T-helper 1 cell treated with Interleukin-12 subunit alpha and Interleukin-12 subunit beta and Interleukin-4 antibody, amounts not matched to agents 30 ng/mL and 1 ng/mL, for 36 hours (primary cell): ENCODE data around the gene SCGB3A1. TPM values are rescaled to one million over a fixed set of nuclear protein-coding genes. Genes with fewer than 3 reads are reported as not detected.

Experiments
- intact Hi-C: fragments of 100-400 bp; cut with micrococcal nuclease; formaldehyde crosslinking; loops from one replicate; pipeline ENCODE4 v1.15.1; 2024
- total RNA-seq: library from RNA; stranded (reverse); gene quantifications from 2 replicates; pipeline ENCODE4 v1.2.3, GENCODE V29; 2022

The SCGB3A1 gene
- total RNA-seq, 1 donor from 2014 or later: not detected

GRCh38 chr5:180606215-180606785, 15.0 kb upstream of the SCGB3A1 start:
- intact Hi-C loops: loop anchor here (1.0 to 5.0 kb wide), 4 partner anchors 82 to 313 kb away; no protein-coding TSS in a partner anchor

DNA sequence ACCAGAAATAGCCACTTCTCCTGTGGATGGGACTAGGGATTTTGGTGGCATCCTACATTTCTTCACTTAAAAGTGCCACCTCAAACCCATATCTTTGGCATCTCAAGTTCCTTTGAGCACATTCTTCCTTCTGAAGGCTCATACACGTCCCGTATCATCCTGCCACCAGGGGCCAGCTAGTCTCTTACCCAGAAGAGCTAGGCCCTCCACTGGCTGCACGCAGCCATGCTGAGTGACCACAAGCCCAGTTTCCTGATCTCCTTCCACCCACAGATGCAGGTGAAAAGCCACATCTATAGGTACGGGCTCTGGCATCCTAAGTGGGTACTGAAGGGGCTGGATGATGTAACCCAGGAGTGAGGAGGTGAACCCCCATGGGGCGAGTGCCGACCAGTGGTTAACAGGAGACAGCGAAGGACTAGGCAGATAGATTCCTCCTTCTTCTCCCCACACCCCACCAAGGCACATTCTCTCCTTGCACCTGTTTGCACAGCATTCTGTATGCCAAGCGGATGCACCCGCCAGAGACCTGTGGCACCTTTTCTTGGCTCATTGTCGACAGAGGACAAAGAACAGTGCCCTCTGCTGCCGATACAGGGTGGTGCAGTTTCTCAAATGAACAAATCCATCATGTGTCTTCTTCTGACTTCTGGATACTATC, 14.4 kb upstream of the SCGB3A1 start:
- intact Hi-C loops: loop anchor here (1.0 to 5.0 kb wide), 4 partner anchors 81 to 312 kb away; no protein-coding TSS in a partner anchor

GRCh38 chr5:180604271-180604670, 13.0 kb upstream of the SCGB3A1 start:
- intact Hi-C loops: no loop called here

GRCh38 chr5:180603076-180603594, 11.8 kb upstream of the SCGB3A1 start:
- intact Hi-C loops: no loop called here

GRCh38 chr5:180602481-180603075, 11.3 kb upstream of the SCGB3A1 start:
- intact Hi-C loops: no loop called here

GRCh38 chr5:180601591-180602480, 10.5 kb upstream of the SCGB3A1 start:
- intact Hi-C loops: no loop called here

DNA sequence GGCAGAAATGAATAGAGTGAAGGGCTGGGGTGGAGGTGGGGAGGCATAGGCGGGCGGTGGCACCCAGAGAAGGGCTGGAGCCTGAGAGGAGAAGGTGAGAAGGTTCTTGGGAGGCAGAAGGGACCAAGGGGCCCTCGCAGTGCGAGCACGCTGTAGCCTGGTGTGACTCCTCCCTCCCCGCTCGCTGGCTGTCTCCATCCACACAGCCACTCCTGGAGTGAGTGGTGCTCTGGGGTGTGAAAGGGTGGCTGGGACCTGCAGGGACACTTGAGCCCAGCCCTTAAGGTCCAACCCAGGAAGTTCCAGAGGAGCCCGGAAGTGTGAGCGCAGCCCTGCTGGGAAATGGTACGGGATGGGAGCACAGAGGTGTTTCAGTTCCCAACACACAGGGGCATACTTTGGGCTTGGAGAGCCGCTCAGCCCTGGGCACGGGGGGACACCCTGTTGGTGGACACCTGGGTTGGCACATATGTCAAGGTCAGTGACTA, 9.3 kb upstream of the SCGB3A1 start:
- intact Hi-C loops: no loop called here

DNA sequence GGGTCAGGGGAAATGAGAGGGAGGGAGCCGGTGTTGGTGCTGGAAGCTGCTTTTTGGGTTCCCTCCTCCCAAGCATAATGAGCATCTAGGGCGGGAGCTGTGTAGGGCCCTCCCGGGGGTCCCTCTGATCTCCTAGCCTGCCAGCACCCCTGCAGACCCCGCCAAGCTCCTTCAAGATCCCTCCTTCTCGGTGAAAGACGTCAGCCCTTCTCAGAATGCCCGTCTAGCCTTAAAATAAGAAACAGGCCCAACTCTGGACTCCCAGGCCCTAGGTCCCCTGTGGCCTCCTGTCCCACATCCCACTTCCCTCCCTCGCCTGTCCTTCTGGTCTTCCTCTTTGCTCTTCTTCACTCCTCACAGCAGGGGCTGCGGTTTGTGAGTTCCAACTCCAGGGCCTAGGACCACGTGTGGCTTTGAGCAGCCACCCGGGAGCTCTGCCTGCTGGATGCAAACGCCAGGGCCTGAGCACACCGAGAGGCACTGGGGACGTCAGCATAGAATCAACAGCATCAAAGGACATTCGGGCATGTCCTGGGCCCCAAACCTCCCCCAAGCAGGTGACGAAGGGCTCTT, 8.8 kb upstream of the SCGB3A1 start:
- intact Hi-C loops: no loop called here

- intact Hi-C loops: no loop called here
Measured at GRCh38 chr5:180599590-180599914, 8.3 kb upstream of the SCGB3A1 start.

DNA sequence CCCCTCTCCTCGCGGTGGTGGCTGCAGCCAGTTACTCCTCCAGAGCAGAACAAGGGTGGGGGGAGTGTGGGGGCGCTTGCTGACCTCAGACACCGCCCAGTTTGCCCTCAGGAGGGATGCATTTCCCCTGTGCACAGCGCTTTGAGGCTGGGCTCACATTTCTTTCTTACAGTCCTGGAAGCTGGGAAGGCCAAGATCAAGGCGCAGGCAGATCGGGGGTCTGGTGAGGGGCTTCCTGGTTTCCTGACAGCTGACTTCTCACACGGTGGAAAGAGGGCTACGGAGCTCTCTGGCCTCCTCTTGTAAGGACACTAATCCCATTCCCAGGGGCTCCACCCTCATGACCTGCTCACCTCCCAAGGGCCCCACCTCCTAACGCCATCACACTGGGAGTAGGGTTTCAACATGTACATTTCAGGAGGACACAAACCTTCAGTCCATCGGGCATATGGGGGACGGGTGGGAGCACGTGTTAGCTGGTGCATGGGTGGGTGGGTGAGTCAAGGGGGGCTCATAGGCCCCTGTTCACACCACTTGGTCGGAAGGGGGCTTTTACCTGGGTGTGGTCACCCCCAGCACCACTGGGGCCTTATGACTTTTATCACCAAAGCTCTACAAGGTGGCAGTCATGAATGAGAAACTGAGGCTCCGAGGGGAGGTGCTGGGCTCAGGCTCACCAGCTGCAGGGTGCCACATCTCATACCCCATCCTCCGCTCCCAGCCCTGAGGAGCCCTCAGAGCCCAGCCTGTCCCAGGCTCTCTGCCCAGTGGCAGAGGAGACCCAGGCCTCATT, 7.7 kb upstream of the SCGB3A1 start:
- intact Hi-C loops: no loop called here

DNA sequence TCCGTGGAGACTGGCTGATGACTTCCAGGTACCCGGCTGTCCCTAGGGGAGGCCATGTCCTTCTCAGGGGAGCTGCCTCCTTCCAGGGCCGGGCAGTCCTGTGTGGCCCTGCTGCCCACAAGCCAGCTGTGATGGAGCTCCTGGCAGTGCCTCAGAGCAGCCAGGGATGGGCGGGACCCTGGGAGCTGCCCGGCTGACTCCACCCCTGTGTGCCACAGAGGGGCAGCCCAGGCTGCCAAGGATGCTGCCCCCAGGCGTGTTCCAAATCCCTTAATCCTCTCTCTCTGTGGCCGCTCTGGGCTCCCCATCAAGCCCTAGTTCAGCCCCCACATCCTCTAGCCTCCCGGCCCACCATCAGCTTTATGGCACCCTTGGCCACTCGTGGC, 7.0 kb upstream of the SCGB3A1 start:
- intact Hi-C loops: no loop called here

GRCh38 chr5:180596668-180597231, 5.5 kb upstream of the SCGB3A1 start:
- intact Hi-C loops: no loop called here

GRCh38 chr5:180596115-180596667, 4.9 kb upstream of the SCGB3A1 start:
- intact Hi-C loops: no loop called here

DNA sequence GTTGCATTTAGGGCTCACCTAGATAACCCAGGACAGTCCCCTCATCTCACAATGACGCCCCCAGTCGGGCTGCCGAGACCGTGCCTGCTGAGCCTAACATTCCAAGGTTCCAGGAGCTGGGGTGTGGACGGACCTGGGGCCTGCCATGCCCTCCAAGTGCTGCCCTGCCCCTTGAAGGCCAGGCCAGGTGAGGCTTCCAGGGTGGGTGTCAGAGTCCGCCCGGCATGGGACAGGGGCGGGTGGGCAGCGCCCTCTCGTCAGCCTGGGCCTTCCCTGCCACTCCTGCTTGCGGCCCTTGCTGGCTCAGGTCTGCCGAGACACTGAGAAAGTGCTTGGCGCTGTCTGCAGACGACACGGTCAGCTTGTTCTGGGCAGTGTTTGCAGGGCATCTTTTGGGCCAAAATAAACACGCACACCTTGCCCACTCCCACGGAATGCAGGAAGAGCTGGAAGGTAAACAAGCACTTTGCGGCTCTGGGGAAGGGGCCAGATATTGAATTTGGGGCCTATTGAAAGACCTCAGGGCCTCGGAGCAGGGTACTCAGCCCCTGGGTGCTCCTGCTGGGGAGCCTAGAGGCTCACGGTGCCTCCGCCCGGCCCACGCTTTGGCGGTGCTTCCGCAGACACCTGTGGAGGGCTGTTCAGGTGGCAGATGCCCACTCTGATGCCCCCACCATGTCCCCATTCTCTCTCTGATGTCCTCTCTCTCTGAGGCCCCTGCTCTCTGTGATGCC, 4.2 kb upstream of the SCGB3A1 start:
- intact Hi-C loops: no loop called here

- intact Hi-C loops: no loop called here
Measured at GRCh38 chr5:180595046-180595379, 3.7 kb upstream of the SCGB3A1 start.

DNA sequence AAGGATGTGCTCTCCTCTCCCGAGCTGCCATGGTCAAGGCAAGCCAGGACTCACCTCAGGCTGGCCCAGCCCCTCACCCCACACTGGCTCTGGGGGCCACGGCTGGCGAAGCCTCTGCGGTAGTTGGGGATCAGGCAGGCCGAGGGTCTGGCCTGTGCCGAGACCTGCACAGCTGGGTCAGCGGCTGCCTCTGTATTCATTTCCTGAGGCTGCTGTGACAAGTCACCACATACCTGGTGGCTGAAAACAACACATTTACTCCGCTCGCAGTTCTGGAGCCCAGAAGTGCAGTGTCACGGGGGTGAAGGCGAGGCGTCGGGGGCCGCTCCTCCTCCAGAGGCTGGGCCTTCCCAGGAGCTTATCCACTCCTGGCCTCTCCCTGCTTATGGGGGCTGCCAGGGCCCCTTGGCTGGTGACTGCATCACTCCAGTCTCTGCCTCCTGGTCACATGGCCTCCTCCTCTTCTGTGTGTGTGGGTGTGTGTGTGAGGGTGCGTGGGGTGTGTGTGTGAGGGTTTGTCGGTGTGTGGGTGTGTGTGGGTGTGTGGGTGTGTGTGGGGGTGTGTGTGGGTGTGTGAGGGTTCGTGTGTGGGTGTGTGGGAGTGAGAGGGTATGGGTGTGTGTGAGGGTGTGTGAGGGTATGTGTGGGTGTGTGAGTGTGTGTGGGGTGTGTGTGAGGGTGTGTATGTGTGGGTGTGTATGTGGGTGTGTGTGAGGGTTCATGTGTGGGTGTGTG, 3.2 kb upstream of the SCGB3A1 start:
- intact Hi-C loops: no loop called here

- intact Hi-C loops: no loop called here
Measured at GRCh38 chr5:180593446-180594206, 2.3 kb upstream of the SCGB3A1 start.

- intact Hi-C loops: no loop called here
Measured at GRCh38 chr5:180592176-180592575, 877 bp upstream of the SCGB3A1 start.
